ENCODE data around the gene CYP4A22. TPM values are rescaled to one million over a fixed set of nuclear protein-coding genes. Genes with fewer than 3 reads are reported as not detected.

CYP4A22 gene, protein sequence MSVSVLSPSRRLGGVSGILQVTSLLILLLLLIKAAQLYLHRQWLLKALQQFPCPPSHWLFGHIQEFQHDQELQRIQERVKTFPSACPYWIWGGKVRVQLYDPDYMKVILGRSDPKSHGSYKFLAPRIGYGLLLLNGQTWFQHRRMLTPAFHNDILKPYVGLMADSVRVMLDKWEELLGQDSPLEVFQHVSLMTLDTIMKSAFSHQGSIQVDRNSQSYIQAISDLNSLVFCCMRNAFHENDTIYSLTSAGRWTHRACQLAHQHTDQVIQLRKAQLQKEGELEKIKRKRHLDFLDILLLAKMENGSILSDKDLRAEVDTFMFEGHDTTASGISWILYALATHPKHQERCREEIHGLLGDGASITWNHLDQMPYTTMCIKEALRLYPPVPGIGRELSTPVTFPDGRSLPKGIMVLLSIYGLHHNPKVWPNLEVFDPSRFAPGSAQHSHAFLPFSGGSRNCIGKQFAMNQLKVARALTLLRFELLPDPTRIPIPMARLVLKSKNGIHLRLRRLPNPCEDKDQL
- not detected in 2 replicates for total RNA-seq

DNA sequence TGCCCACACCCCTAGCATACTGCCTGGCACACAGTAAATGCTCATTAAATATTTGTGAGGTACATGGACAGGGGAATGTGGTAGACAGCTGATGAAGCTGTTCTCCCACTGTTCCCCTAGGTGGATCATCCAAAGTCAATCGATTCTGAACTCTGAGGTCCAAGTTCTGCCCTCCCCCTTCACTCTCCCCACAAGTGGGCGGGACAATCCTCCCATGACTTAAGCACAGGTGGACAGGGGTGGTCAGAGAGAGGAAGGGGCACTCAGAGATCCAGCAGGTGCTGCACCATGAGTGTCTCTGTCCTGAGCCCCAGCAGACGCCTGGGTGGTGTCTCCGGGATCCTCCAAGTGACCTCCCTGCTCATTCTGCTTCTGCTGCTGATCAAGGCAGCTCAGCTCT, at the start of gene CYP4A22:
Gene CYP4A22, plus strand, starts transcription at position 244 of the 400 bp plus-strand sequence. Its CDS starts 45 bp downstream, at position 289.

DNA sequence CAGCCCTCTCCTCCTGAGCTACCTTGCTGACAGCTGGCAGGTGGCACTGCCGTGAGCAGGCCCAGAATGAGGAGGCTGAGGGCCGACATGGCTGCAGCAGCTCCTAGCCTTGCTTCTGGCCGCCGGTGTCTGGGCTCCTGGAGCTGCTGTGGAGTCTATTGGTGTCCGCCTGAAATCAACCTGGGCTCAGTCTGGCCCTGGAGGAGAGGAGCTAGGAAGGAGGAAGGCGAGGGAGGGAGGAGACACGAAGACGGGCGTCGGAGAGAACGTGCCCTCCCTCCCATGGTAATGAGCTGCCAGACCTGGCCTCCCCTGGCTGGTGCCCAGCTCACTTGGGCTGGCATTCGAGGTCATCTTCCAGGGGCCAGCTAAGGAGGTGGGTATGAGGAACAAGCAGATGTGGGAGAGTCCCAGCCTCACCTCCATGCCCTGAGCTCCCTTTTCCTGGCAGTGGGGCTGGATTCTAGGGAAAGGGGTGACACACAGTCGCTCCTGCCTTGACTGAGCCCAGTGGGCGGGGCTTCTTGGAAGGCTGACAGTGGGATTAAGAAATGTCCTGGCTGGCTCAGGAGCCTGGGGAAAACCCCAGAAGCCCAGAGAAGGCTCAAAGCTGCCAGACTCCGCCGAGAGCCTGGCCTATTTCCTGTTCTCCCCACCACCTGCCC, 52.7 kb downstream of the CYP4A22 start, which contains the start of gene PDZK1IP1:
Gene PDZK1IP1, minus strand, starts transcription at position 193 of the 665 bp plus-strand sequence. Its CDS starts 104 bp downstream, at position 89.

Other genes with a start within 250 kb of the CYP4A22 start
- not detected in 2 replicates for gene CYP4A11, start 196.0 kb upstream of the CYP4A22 start, total RNA-seq
- gene CYP4X1, start 113.8 kb upstream of the CYP4A22 start, total RNA-seq, result not detected in 2 replicates
- not detected in 2 replicates for gene CYP4Z1, start 70.2 kb upstream of the CYP4A22 start, total RNA-seq
- gene PDZK1IP1, start 52.6 kb downstream of the CYP4A22 start, total RNA-seq, result not detected in 2 replicates
- gene TAL1, start 94.8 kb downstream of the CYP4A22 start, total RNA-seq, result not detected in 2 replicates
- 14.7 and 15.2 TPM in 2 replicates for gene STIL, start 176.7 kb downstream of the CYP4A22 start, total RNA-seq
- 78.4 and 100 TPM in 2 replicates for gene CMPK1, start 196.3 kb downstream of the CYP4A22 start, total RNA-seq